Measurements from ENCODE around the gene MIGA2.

Gene MIGA2

DNA sequence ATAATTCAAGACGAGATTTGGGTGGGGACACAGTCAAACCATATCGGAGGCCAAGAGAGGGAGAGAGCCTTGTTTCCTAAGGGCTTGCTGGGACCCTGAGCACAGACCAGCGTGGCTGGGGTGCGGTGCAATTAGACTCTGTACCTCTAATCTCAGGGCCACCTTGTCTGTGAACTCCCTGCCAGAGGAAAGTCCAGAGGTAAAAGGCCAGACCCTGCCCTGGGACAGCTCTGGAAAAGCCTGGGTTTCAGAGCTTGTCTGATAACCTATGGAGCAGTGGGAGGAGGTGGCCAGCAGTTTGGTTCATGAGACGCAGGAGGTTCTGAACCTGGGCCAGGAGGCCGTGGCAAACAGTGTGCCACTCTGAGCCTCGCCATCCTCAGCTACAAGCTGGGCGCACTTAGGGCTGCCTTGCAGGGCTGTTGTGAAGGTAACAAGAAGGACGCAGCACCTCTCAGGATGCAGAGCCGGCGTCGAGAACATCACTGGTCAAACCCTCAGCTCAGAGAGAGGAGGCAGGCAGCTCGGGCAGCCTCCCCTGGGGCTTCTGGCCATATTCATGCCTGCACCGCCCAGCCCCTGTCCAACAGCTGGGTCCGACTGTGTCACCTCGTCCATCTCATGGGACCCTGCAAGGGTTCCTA, 39.7 kb downstream of the MIGA2 start:
- no peak for DNase-seq

GRCh38 chr9:129076640-129077037, 40.2 kb downstream of the MIGA2 start:
- no peak for DNase-seq

- DNase-seq, result no peak
These were observed 40.8 kb downstream of the MIGA2 start for GRCh38 chr9:129077236-129077635.

DNA sequence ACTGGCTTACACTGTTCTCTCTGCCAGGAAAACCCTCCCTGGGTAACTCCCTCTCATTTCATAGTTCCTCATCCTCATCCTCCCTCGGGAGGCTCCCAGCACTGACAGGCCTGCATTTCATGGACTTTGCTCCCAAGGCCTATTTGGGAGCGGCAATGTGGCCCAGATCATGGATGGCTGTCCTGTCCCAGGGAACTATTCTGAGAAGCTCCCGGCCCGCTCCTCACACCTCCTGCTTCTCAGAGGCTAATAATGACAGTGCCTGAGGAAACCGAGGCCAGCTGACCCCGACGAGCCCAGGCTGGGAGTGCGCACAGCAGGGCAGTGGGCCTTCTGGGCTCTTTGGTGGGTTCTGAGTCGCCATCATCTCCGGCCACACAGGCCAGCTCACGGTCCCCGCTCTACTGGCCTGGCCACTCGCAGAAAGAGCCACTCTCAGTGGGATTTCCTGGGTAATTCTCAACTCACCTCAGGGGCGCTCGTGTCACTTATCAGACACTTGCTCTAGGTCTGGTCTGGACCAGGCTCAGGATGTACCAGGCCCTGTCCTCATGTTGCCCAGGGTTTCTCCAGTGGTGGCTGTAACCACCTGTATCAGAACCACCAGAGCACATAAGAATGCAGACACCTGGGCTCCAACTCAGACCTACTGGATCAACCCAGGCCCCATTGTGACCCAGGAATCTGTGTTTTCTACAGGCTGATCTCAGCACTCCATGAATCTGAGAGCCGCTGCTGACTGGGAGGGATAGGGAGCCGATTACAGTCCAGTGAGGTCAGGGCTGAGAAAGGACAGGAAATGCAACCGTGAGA, 42.5 kb downstream of the MIGA2 start:
- no peak for DNase-seq

DNA sequence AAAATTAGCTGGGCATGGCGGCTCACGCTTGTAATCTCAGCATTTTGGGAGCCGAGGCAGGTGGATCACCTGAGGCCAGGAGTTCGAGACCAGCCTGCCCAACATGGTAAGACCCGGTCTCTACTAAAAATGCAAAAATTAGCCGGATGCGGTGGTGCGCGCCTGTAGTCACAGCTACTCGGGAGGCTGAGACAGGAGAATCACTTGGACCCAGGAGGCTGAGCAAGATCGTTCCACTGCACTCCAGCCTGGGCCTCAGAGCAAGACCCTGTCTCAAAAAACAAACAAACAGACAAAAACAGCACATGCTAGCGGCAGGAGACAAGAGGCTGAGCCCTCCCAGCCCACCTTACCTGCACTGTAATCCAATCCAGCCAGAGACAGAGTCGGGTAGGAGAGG, 43.4 kb downstream of the MIGA2 start:
- no peak for DNase-seq

GRCh38 chr9:129080298-129080600, 43.8 kb downstream of the MIGA2 start:
- no peak for DNase-seq

DNA sequence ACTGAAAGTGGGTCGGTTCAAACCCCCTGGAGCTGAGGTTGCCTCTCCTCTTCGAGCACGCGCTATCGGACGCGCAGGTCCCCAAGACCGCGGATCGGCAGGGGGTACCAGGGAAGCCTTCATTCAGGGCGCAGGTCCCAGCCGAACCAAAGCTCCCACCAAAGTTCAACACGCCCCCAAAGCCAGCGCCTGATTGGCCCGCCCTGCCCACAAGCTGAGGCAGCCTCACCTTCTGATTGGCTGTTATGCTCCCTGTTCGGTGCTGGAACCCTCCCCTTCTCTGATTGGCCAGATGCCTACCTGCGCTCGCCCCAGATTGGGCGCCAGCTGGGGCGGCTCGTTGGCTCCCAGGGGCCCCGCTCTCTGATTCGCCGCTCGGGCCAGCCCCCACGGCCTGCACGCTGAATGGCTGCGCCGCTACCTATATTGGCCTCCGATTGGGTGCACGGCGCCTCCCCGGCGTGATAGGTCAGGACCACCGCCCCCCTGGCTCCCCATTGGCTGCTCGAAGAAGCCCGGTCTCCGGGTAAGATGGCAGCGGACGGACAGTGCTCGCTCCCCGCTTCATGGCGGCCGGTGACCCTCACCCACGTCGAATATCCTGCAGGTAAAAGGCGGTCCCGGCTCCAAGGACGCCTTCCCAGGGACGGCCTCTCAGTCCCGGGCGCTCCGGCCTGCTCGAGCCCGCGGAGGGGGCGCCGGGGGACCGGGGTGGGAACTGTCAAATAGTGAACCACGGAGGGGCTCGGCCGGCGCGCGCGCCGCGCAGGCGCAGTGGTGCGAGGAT, 44.4 kb downstream of the MIGA2 start, which contains the start of gene DOLPP1:
Gene DOLPP1 (plus strand): TSS at position 511 of the 787 bp plus-strand sequence. CDS start 21 bp downstream, at position 532.
- peak; percentile 99 to 100 for DNase-seq

- no peak for DNase-seq
These were observed 45.0 kb downstream of the MIGA2 start for GRCh38 chr9:129081388-129081904.

DNA sequence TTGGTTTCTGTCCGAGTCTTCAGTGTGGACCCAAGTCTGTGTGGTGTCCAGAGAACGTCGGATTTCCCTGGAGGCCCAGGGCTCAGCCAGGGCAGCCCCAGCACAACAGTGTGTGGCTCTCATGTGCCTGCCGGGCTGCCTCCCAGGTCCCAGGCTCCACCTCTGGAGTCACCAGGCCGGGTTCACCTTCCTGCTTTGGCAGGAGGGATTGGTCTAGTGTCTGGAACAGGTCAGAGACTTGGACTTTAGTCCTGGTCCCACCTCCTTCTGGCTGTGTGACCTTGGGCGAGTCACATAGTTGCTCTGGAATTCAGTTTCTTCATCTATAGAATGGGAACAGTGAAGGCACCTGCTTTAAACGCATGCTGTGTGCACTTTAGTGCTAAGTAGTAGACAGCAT, 47.7 kb downstream of the MIGA2 start:
- DNase-seq, result no peak

GRCh38 chr9:129089246-129089645, 52.8 kb downstream of the MIGA2 start:
- no peak for DNase-seq

DNA sequence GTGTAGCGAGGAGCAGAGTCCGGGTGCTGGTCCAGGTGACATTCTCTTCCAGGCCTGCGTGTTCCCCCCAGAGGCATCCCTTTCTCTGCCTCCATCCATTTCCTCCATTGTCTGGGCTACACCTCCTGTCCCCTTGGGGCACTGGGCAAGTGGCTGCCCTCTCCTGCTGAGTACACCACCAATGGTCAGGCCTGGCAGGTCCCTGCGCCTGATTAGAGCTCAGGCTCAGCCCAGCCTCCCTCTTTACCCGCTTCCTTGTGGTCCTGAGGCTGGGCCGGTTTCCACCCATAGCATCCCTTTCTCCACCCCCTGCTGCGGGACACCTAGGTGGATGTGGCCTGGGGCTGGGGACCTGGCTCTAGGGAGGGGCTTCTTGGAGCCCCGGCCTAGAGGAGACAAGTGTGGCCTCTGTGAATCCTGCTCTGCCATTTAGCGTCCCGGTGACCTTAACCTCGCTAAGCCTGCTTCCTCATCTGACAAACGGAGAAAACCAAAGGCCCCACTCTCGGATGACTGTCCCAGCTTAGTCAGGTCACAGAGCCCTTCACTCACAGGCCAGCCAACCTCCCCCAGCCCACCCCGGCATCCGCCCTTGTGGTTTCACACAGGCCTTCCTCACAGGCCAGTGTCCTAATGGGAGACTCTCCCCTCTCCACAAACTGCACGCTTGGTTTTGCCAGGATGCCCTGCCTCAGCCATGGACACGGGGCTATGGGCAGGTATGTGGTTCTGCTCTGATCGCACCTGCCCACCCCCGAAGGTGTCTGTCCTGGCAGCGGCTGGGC, 57.4 kb downstream of the MIGA2 start:
- no peak for DNase-seq

- DNase-seq, result no peak
These were observed 58.2 kb downstream of the MIGA2 start for GRCh38 chr9:129094387-129095169.

- no peak for DNase-seq
These were observed 58.8 kb downstream of the MIGA2 start for GRCh38 chr9:129095170-129095667.

- no peak for DNase-seq
These were observed 59.5 kb downstream of the MIGA2 start for GRCh38 chr9:129095908-129096307.

DNA sequence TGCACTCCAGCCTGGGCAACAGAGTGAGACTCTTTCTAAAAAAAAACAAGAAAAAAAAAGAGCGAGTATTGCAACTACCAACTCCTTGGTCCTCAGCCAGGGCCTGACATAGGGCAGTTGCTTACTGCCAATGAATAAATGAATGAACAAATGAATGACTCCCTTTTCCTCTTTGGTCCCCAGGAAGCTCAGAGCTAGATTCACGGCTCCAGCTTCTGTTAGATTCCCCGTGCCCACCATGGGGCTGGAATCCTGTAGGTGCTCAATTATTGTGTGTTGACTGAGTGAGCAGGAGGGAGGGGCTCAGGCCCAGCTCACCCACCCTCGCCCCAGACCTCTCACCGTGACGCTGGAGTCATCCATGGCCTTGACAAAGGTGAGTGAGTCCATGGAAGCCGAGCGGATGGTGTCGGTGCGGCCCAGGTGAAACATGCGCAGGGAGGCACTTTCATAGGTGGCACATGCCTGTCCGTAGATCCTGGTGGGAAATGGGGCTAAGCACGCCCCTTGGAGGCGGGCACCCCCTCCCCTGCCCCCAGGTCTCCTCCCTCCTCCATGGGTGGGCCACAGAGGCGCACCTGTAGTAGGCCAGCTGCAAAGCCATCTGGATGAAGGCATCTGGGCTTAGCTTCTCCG, 61.4 kb downstream of the MIGA2 start:
- DNase-seq, result no peak

DNA sequence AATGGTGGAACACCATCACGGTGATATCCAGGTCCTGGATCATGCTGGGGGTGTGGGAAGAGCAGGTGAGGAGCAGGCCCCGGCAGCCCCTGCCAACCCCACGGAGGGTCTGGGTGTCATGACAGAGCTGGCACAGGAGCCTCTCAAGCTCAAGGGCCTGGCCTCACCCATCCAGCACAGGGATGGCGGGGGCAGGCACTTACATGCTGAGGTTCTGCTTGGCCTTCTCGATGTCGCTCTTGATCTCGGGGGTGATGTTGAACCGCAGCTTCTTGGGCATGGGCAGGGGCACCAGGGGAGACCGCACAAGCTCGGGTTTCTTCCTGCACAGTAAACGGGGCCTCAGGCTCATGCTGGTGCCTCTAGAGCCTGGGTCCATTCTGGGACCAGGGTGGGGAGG, 61.9 kb downstream of the MIGA2 start:
- DNase-seq, result no peak

DNA sequence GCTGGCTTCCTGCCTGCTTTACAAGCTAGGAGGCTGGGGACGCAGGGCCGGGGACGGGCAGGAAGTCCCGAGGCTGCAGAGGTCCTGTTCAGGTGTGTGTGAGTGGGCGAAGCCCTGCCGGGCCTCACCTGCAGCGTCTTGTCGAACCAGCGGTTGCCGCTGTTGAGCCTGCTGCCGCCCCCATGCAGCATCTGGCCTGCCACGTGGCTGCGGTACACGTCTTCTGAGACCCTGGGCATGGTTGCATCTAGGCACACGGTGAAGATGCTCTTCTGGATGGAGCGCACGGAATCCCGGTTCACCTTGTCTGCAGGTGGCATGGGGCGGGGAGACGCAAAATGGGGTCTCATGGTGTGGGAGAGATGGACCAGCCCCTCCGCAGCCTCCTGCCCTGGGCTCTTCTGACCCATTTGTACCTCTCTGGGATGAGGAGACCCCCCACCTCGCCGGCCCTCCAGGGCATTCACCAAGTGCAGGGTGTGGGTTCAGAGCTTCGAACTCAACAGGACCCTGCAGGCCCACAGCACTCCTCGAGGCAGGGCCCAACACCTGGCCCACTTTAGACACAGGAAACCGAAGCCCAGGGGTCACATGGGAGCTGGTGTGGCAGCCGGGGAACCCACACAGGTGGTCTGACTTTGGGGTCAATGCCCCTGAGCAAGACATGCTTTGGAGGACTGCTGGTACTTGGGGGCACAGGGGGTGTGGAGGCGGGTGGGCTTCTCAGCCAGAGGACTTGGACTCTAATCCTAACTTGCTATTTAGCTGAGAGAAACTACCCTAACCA, 64.2 kb downstream of the MIGA2 start:
- DNase-seq, result no peak

GRCh38 chr9:129101279-129101678, 64.9 kb downstream of the MIGA2 start:
- DNase-seq, result no peak

- DNase-seq, result no peak
These were observed 65.7 kb downstream of the MIGA2 start for GRCh38 chr9:129102095-129102525.
